ENCODE results near the gene CLDN3. TPM values are rescaled to one million over a fixed set of nuclear protein-coding genes. Genes with fewer than 3 reads are reported as not detected.
"Not testable (repeated sequence)": the region's sequence is repeated elsewhere in the genome, so short reads cannot be mapped to it uniquely, and the experiment has no call there.

Gene CLDN3
- total RNA-seq, 1 donor from 2014 or later = not detected

DNA sequence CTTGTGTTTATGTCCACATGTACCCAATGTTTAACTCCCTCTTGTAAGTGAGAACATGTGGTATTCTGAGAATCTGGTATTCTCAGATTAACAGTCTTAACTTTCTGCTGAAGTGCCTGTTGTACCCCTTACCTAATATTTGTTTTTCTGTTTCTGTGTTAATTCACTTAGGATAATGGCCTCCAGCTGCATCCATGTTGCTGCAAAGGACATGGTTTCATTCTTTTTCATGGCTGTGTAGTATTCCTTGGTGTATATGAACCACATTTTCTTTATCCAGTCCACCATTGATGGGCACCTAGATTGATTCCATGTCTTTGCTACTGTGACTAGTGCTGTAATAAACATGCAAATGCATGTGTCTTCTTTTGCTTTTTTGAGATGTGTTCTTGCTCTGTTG is 25.1 kb upstream of the CLDN3 start:
- H3K4me3 ChIP-seq; H3K4me1 ChIP-seq; H3K27ac ChIP-seq; intact Hi-C loops (cut with DNase I); H3K9me3 ChIP-seq; H3K27me3 ChIP-seq; H3K36me3 ChIP-seq; DNase-seq (ENCODE audit: extremely low spot score in 2 of 2): not testable (repeated sequence)

DNA sequence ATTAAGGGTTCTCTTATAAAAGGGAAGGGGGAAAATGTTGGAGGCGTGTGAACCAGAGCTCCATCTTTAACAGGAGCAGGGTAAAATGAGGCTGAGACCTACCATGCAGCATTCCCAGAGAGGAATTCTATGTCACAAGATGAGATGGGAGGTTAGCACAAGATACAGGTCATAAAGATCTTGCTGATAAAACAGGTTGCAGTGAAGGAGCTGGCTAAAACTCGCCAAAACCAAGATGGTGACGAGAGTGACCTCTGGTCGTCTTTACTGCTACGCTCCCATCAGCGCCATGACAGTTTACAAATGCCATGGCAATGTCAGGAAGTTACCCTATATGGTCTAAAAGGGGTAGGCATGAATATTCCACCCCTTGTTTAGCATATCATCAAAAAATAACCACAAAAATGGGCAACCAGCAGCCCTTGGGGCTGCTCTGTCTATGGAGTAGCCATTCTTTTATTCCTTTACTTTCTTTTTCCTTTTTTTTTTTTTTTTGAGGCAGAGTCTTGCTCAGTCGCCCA is 21.2 kb upstream of the CLDN3 start:
- intact Hi-C loops (cut with DNase I); H3K27me3 ChIP-seq; H3K27ac ChIP-seq; H3K36me3 ChIP-seq; H3K9me3 ChIP-seq; H3K4me3 ChIP-seq; H3K4me1 ChIP-seq; DNase-seq (ENCODE audit: extremely low spot score in 2 of 2): not testable (repeated sequence)

DNA sequence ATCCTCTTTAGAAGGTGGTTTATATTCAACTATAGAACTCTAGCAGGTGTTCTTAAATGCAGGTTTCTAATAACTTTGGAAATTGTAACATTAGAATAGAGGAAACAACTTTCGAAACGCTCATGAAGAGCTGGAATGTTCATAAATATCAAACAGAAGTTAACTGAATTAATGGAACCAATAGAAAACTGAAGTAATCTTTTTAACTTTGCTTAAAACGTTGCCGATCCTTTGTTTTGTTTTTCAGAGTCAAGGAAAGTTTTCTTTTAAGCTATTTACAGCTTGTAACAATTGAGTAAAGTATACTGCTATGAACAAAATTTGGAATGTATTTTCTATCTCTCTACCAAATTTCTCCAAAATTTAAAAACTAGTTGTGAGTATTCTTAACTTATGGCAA is 19.0 kb upstream of the CLDN3 start:
- H3K9me3 ChIP-seq = no peaks in the 10 kb centered on the region
- no peak for DNase-seq (ENCODE audit: extremely low spot score in 2 of 2)
- no peaks in the 10 kb centered on the region for H3K36me3 ChIP-seq
- intact Hi-C loops (cut with DNase I) = no loop called here
- H3K4me3 ChIP-seq = no peak overlapping the region
- no peaks in the 10 kb centered on the region for H3K27me3 ChIP-seq
- H3K27ac ChIP-seq = no peak overlapping the region
- no peaks in the 10 kb centered on the region for H3K4me1 ChIP-seq
- TF ChIP-seq POLR2AphosphoS5 (IDR thresholded peaks at IDR 0.05; ENCODE audit: insufficient read depth in 1 of 2, low read depth in 1 of 2) = no peak
- TF ChIP-seq POLR2A (IDR thresholded peaks at IDR 0.05) = no peak
- TF ChIP-seq, protein P1, sequence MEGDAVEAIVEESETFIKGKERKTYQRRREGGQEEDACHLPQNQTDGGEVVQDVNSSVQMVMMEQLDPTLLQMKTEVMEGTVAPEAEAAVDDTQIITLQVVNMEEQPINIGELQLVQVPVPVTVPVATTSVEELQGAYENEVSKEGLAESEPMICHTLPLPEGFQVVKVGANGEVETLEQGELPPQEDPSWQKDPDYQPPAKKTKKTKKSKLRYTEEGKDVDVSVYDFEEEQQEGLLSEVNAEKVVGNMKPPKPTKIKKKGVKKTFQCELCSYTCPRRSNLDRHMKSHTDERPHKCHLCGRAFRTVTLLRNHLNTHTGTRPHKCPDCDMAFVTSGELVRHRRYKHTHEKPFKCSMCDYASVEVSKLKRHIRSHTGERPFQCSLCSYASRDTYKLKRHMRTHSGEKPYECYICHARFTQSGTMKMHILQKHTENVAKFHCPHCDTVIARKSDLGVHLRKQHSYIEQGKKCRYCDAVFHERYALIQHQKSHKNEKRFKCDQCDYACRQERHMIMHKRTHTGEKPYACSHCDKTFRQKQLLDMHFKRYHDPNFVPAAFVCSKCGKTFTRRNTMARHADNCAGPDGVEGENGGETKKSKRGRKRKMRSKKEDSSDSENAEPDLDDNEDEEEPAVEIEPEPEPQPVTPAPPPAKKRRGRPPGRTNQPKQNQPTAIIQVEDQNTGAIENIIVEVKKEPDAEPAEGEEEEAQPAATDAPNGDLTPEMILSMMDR (IDR thresholded peaks at IDR 0.05) = no peak

DNA sequence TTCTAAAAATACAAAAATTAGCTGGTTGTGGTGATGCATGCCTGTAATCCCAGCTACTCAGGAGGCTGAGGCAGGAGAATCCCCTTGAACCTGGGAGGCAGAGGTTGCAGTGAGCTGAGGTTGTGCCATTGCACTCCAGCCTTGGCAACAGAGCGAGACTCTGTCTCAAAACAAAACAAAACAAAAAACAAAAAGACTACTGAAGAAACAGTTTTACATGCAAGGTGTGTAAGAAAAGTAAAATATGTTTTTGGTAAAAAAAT is 17.6 kb upstream of the CLDN3 start:
- H3K36me3 ChIP-seq; H3K27ac ChIP-seq; intact Hi-C loops (cut with DNase I); H3K9me3 ChIP-seq; H3K4me3 ChIP-seq; DNase-seq (ENCODE audit: extremely low spot score in 2 of 2); H3K4me1 ChIP-seq; H3K27me3 ChIP-seq: not testable (repeated sequence)

DNA sequence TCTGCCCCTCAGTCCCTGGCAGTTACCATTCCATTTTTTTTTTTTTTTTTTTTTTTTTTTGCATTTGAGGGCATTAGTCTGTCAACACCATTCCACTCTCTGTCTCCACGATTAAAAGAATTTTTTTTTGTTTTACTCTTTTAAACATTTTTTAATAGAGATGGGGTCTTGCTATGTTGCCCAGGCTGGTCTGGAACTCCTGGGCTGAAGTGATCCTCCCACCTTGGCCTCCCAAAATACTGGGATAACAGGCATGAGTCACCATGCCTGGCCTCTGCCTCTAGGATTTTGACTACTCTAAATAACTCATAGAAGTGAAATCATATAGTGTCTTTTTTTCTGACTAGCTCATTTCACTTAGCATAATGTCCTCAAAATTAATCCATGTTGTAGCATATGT is 16.5 kb upstream of the CLDN3 start:
- Histone ChIP-seq H3K36me3 (no peaks in the 10 kb centered on the region), H3K9me3 (no peaks in the 10 kb centered on the region), H3K27me3 (no peaks in the 10 kb centered on the region), H3K4me3 (no peak overlapping the region), H3K27ac (no peak overlapping the region), H3K4me1 (no peaks in the 10 kb centered on the region)
- TF ChIP-seq POLR2AphosphoS5 (IDR thresholded peaks at IDR 0.05; ENCODE audit: insufficient read depth in 1 of 2, low read depth in 1 of 2) (no peak), POLR2A (IDR thresholded peaks at IDR 0.05) (no peak)
- TF ChIP-seq, protein P1 (IDR thresholded peaks at IDR 0.05) = no peak
- no peak for DNase-seq (ENCODE audit: extremely low spot score in 2 of 2)
- intact Hi-C loops (cut with DNase I) = no loop called here

DNA sequence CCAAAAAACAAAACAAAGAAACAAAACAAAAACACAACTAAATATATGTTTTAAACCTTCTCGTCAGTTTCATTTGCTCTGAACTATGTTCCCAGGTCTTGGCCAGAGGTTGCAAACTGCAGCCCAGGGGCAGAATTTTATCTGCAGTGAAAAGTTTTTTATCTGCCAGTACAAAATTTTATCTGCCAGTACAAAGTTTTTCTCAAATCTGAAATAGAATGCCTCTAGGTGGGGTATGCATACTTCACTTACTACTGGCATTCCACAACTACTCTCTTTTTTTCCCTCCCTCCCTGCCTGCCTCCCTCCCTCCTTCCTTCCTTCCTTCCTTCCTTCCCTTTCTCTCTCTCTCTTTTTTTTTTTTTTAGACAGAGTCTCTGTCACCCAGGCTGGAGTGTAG is 9.4 kb upstream of the CLDN3 start:
- H3K27me3 ChIP-seq = no peaks in the 10 kb centered on the region
- H3K9me3 ChIP-seq = no peaks in the 10 kb centered on the region
- no peak overlapping the region for H3K4me3 ChIP-seq
- no peaks in the 10 kb centered on the region for H3K36me3 ChIP-seq
- intact Hi-C loops (cut with DNase I) = no loop called here
- TF ChIP-seq POLR2A (IDR thresholded peaks at IDR 0.05) = no peak
- TF ChIP-seq, protein P1 (IDR thresholded peaks at IDR 0.05) = no peak
- TF ChIP-seq POLR2AphosphoS5 (IDR thresholded peaks at IDR 0.05; ENCODE audit: insufficient read depth in 1 of 2, low read depth in 1 of 2) = no peak
- no peak overlapping the region for H3K27ac ChIP-seq
- H3K4me1 ChIP-seq = no peaks in the 10 kb centered on the region
- DNase-seq (ENCODE audit: extremely low spot score in 2 of 2) = no peak

DNA sequence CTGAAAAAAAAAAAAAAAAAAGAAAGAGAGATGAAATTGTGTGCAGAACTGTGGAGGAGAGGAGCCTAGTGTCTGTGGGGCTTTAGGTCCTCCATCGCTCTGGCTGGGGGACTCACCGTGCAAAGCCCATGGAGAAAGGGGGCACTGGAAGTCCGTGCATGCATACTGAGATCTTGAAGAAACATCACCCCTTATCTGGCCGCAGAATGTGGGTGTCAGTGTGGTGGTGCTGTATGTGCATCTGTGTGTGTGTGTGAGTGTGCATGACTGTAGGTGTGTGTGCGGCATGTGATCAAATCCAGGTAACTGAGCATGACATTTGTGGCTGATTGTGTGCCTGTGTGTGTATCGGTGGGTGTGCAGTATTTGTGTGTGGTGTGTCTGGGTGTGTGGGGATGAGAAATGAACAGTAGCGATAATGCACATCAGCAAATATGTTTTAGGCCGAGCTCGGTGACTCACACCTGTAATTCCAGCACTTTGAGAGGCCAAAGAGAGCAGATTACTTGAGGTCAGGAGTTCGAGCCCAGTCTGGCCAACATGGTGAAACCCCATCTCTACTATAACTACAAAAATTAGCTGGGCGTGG is 8.8 kb upstream of the CLDN3 start:
- Histone ChIP-seq H3K27ac (no peak overlapping the region), H3K27me3 (no peaks in the 10 kb centered on the region), H3K4me3 (no peak overlapping the region), H3K9me3 (no peaks in the 10 kb centered on the region), H3K4me1 (no peaks in the 10 kb centered on the region), H3K36me3 (no peaks in the 10 kb centered on the region)
- intact Hi-C loops (cut with DNase I) = no loop called here
- TF ChIP-seq POLR2A (IDR thresholded peaks at IDR 0.05) (no peak), POLR2AphosphoS5 (IDR thresholded peaks at IDR 0.05; ENCODE audit: insufficient read depth in 1 of 2, low read depth in 1 of 2) (no peak)
- TF ChIP-seq, protein P1 (IDR thresholded peaks at IDR 0.05) = no peak
- no peak for DNase-seq (ENCODE audit: extremely low spot score in 2 of 2)

Data from vagina (tissue), 2 donors.